ENCODE data around the gene SLC35F1.

SLC35F1 gene

GRCh38 chr6:118198746-118199145 lies 291.7 kb downstream of the SLC35F1 start:
- DNase-seq (ENCODE audit: low spot score) = peak; percentile 28

- no peak for DNase-seq (ENCODE audit: low spot score)
Measured at GRCh38 chr6:118200160-118200559, 293.1 kb downstream of the SLC35F1 start.

DNA sequence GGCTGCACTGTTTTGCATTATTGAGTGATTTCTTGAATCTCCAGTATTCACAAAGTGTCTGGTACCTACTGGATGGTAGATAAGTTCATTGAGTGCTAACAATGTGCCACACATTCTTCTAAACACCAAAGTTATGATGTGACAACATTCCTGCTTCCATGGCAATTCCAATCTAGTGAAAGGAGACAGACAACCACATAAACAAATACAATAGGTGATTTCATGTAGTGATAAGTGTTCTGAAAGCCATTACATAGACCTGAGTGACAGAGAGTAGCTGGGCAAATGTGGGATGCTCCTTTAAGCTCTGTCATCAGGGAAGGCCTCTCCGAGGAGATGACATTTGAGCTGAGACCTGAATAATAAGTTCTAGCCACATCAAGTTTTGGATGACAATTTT lies 295.5 kb downstream of the SLC35F1 start:
- DNase-seq (ENCODE audit: low spot score) = no peak

- DNase-seq (ENCODE audit: low spot score) = no peak
Measured at GRCh38 chr6:118203545-118203944, 296.5 kb downstream of the SLC35F1 start.

GRCh38 chr6:118206221-118206620 lies 299.2 kb downstream of the SLC35F1 start:
- DNase-seq (ENCODE audit: low spot score) = no peak

DNA sequence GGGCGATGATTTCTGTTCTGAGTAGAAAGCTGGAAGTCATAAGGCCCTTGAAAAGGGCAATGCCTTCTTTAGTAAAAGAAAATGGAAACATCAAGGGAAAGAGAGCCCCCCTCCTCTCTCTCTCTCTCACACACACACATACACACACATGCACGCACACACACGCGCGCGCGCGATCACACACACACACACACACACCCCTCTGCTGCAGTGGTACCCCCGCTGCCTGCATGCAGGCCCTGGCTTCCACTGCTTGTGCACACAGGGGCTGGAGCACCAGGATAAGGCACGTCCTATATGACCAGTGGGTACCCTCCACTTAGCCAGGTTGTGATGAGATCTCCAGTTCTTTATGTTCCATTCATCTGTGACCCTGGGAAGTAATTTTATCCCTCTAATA lies 300.9 kb downstream of the SLC35F1 start:
- DNase-seq (ENCODE audit: low spot score) = no peak

DNA sequence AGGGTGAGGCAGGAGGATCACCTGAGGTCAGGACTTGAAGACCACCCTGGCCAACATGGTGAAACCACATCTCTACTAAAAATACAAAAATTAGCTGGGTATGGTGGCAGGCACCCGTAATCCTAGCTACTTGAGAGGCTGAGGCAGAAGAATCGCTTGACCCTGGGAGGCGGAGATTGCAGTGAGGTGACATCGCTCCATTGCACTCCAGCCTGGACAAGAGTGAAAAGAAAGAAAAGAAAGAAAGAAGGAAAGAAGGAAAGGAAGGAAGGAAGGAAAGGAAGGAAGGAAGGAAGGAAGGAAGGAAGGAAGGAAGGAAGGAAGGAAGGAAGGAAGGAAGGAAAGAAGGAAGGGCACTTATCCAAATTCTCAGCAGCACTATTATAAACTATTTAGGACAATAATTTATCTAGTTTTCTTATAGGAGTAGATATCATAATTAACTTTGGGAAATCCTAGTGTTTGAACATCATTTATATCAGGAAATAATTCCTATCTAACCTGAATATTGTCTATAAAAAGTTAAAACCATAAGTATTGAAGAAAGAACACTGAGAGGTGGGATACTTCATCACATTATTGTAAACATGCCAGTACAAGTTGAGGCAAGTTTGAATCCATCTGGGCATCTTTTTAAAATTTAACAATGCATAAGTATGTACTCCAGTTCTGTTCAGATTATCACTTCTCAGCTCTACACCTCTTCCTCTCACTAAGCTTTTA lies 305.5 kb downstream of the SLC35F1 start:
- no peak for DNase-seq (ENCODE audit: low spot score)

DNA sequence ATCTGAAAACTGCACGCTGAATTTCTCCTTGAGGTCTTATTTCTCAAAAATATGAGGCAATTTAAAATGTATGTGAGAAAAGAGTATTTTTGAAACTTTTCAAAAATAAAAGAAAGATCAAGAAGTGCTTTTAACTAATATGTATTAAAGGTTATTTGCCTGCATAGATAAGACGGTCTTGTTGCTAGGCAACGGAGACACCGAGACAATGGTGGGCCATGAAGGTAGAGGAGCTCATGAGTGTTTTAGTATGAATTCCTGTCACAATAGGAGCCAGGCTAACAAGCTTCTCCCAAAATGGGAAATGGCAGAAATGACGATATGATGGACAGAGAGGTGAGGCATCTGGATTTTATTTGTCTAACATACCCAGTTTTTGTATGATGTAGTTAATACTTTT lies 308.2 kb downstream of the SLC35F1 start:
- DNase-seq (ENCODE audit: low spot score) = no peak

DNA sequence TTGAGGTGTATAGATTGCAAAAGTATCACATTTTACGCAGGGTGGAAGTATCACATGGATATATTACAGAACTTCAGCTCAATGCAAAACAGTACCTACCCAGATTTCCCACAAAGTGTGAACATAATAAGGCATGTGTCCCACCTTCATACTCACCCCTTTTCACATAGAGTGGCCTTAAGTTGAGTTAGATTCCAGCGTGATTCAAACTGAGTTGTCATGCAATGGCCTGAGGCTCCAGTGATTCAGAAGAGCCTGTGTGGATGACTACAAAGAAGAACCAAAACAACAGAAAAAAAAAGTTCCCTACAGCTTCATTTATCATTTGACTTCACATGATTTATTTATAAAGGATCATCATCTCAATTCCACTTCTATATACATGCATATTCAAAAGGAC lies 309.7 kb downstream of the SLC35F1 start:
- DNase-seq (ENCODE audit: low spot score) = peak; percentile 35

- no peak for DNase-seq (ENCODE audit: low spot score)
Measured at GRCh38 chr6:118218156-118218555, 311.1 kb downstream of the SLC35F1 start.

DNA sequence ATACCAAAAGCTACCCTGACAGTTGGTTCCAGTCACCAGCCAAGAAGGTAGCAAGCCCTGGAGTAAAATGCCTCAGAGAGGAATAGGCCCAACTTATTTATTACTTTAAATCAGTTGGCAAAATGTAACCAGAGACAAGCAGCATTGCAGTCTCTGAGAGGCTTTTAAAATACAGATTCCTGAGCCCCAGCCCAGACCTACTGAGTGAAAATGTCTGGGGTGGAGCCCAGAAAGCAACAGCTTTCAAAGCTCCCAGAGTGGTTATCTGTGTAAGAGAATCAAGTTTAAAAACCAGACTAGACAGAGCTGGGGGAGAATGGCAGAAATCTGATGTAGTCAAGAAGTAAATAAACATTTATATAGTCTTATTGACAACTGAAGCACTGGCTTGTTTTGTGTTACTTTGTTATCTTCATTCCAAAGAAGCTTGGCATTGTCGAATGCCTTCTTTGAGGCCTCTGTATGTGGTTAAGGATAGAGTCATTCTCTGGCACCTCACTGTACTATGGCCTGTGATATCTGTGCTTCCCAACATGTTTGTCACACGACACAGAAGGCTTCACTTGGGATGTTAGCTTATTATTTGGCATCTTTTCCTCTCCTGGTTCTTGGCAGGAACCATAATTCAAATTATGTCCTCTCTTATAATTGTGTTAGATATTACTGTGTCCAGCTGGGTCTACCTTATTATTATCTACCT lies 313.5 kb downstream of the SLC35F1 start:
- no peak for DNase-seq (ENCODE audit: low spot score)

- no peak for DNase-seq (ENCODE audit: low spot score)
Measured at GRCh38 chr6:118223316-118223715, 316.3 kb downstream of the SLC35F1 start.

GRCh38 chr6:118228886-118229285 lies 321.8 kb downstream of the SLC35F1 start:
- DNase-seq (ENCODE audit: low spot score) = no peak

- DNase-seq (ENCODE audit: low spot score) = no peak
Measured at GRCh38 chr6:118240878-118241528, 333.9 kb downstream of the SLC35F1 start.

DNA sequence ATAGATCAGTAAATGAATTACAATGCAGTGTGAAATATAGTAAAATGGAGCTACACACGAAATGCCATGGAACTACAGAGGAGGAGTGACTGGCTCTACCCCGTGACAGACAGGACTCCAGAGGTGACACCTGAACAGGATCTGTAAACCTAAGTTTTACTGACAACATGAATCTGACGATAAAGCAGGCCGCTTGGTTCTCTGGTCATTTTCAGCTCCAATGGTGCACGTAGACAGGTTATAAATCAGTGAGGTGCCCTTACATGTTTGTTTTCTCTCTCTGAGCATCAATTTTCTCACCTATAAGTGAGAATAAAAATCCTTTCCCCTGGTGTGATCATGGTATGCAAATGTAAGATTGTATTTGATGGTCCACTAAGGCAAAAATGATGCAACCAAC lies 339.3 kb downstream of the SLC35F1 start:
- no peak for DNase-seq (ENCODE audit: low spot score)

DNA sequence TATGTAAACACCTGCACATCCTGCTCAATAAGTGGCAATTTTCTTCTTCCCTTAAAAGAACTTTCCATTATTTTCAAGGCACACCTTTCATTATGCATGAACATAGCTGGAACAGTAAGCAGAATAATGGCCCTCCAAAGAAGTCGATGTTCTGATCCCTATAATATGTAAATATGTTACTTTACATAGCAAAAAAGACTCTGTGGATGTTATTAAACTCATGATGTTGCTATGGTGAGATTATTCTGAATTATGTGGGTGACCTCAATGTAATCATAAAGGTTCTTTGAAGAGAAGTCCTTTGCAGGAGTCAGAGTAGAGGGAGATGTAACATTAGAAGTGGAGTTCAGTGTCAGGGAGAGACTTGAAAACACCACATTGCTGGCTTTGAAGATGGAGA lies 341.1 kb downstream of the SLC35F1 start:
- DNase-seq (ENCODE audit: low spot score) = no peak

DNA sequence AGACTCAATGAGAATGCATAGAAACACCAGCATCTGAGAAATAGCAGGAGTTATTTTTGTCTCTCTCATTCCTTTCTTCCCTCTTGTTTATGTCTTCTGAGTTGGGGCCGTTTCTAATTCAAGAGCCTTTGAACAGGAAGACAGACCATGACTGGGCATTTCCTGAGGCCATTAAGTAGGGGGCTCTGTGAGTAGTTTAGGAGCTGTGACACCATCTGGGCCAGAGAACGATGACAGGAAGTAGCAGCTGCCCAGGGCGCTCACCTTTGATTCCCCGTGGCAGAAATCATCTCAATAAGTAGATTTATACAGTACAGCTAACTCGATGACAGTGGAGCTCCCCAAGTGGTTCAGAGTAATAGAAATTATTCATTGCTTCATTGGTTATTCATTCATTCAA lies 342.6 kb downstream of the SLC35F1 start:
- no peak for DNase-seq (ENCODE audit: low spot score)

- DNase-seq (ENCODE audit: low spot score) = no peak
Measured at GRCh38 chr6:118252474-118252873, 345.4 kb downstream of the SLC35F1 start.

DNA sequence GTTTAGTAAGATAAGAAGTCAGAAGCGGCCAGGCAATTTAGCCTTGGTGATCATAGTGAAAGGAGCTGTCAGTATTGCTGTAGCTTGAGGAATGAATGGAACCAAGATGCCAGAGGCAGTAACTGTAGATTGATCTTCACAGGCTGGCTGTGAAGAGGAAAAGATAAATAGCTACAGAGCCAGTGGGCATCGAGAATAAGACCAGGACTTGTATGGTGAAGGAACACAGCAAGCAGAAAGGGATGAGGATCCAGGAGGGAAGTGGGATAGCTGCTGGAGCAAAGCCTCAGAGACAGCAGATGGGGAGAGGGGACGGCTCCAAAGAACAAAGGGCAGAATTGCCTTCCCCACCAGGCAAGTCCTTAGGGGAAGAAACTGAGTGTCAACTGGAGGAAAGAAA lies 346.7 kb downstream of the SLC35F1 start:
- no peak for DNase-seq (ENCODE audit: low spot score)

GRCh38 chr6:118260833-118261232 lies 353.8 kb downstream of the SLC35F1 start:
- DNase-seq (ENCODE audit: low spot score) = no peak

GRCh38 chr6:118263921-118264486 lies 356.9 kb downstream of the SLC35F1 start:
- DNase-seq (ENCODE audit: low spot score) = peak; percentile 39

DNA sequence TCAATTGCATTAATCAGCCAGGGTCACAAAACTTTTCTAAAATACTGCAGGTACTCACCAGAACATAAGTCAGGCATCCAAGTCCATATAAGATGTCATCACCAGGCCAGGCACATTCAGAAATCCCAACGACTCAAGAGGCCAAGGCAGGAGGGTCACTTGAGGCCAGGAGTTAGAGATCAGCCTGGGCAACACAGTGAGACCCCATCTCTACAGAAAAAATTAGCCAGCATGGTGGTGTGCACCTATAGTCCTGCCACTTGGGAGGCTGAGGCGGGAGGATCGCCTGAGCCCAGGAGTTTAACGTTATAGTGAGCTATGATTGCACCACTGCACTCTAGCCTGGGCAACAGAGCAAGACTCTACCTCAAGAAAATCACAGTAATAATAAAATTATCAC lies 362.6 kb downstream of the SLC35F1 start:
- DNase-seq (ENCODE audit: low spot score) = no peak

GRCh38 chr6:118277631-118278030 lies 370.6 kb downstream of the SLC35F1 start:
- DNase-seq (ENCODE audit: low spot score) = no peak

All from RKO (cell line).